ENCODE measurements around the gene HLA-DMB. TPM values are rescaled to one million over a fixed set of nuclear protein-coding genes. Genes with fewer than 3 reads are reported as not detected.

HLA-DMB gene
- total RNA-seq, 1 experiment from 2014 or later, result 1.7 TPM

- H3K79me1 ChIP-seq (ENCODE audit: insufficient read depth, low read depth, low read length, poor library complexity, severe bottlenecking), result no peaks in the 10 kb centered on the region
- TF ChIP-seq, protein P1, sequence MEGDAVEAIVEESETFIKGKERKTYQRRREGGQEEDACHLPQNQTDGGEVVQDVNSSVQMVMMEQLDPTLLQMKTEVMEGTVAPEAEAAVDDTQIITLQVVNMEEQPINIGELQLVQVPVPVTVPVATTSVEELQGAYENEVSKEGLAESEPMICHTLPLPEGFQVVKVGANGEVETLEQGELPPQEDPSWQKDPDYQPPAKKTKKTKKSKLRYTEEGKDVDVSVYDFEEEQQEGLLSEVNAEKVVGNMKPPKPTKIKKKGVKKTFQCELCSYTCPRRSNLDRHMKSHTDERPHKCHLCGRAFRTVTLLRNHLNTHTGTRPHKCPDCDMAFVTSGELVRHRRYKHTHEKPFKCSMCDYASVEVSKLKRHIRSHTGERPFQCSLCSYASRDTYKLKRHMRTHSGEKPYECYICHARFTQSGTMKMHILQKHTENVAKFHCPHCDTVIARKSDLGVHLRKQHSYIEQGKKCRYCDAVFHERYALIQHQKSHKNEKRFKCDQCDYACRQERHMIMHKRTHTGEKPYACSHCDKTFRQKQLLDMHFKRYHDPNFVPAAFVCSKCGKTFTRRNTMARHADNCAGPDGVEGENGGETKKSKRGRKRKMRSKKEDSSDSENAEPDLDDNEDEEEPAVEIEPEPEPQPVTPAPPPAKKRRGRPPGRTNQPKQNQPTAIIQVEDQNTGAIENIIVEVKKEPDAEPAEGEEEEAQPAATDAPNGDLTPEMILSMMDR (conservative IDR thresholded peaks at IDR 0.05), result peak; percentile 46; the same call in 2 of the 3 replicates
- peak overlapping the region; percentile 99 for H4K5ac ChIP-seq (ENCODE audit: insufficient read length, low read depth, low read length)
- H2BK12ac ChIP-seq (ENCODE audit: insufficient read length, low read depth, low read length), result peak overlapping the region; percentile 91
- Mint-ChIP-seq H3K36me3 (ENCODE audit: insufficient read depth in 1 of 3, low read depth in 3 of 3) (peaks cover 44 to 49% (median 45%) of the 10 kb centered on the region in 3 experiments), H3K9me3 (peaks cover 7 to 11% of the 10 kb centered on the region in 2 experiments), H3K27ac (peak overlapping the region; percentile 100), H3K27me3 (ENCODE audit: low read depth) (peaks cover 4% of the 10 kb centered on the region; the same call in 1 of the 2 replicates), H3K4me3 (peak overlapping the region; percentile 96), H3K4me1 (peaks cover 18 to 20% of the 10 kb centered on the region in 2 experiments)
- peaks cover 27% of the 10 kb centered on the region for H3K79me2 ChIP-seq (ENCODE audit: insufficient read depth, low read length)
- no CpG with 5 or more reads among the region's 19 CpGs for WGBS (ENCODE audit: extremely low coverage, insufficient read length, low lambda C conversion rate)
- H2BK5ac ChIP-seq (ENCODE audit: insufficient read length, low read length), result peak overlapping the region; percentile 99
- H3K18ac ChIP-seq (ENCODE audit: insufficient read length, low read depth, low read length), result peak overlapping the region; percentile 96
- no peak overlapping the region for H2AFZ ChIP-seq (ENCODE audit: low read length)
- H3K14ac ChIP-seq (ENCODE audit: insufficient read depth, low read length), result peak overlapping the region; percentile 96
- peak overlapping the region; percentile 99 for H2AK5ac ChIP-seq (ENCODE audit: insufficient read length, low read length)
- no peak overlapping the region for H2BK15ac ChIP-seq (ENCODE audit: low read depth, low read length)
- H3K4me2 ChIP-seq (ENCODE audit: insufficient read depth, insufficient read length, low read length), result peak overlapping the region; percentile 87
- H3K23ac ChIP-seq (ENCODE audit: insufficient read length, low read depth, low read length), result peak overlapping the region; percentile 9
- H3K27ac ChIP-seq (ENCODE audit: insufficient read length, low read depth, low read length), result peak overlapping the region; percentile 100
- peak overlapping the region; percentile 97 for H3K4ac ChIP-seq (ENCODE audit: low read depth, low read length)
- peak overlapping the region; percentile 100 for H3K56ac ChIP-seq (ENCODE audit: insufficient read length, low read depth, low read length)
- DNase-seq, result peak; percentile 81
- no peaks in the 10 kb centered on the region for H3K27me3 ChIP-seq (ENCODE audit: insufficient read depth, low read length)
- peak overlapping the region; percentile 98 for H3K9ac ChIP-seq (ENCODE audit: extremely low read depth, insufficient read length, low read length)
- peaks cover 23% of the 10 kb centered on the region for H3K23me2 ChIP-seq (ENCODE audit: insufficient read length, low read depth, low read length, poor library complexity, severe bottlenecking)
- H3K9me3 ChIP-seq (ENCODE audit: control insufficient read depth, low read depth, low read length), result no peaks in the 10 kb centered on the region
- no peaks in the 10 kb centered on the region for H4K20me1 ChIP-seq (ENCODE audit: control insufficient read depth, insufficient read depth, insufficient read length)
- H2BK120ac ChIP-seq (ENCODE audit: low read depth, low read length, poor library complexity, severe bottlenecking), result peak overlapping the region; percentile 96
- peak overlapping the region; percentile 96 for H4K91ac ChIP-seq (ENCODE audit: insufficient read length, low read depth, low read length)
- H2BK20ac ChIP-seq (ENCODE audit: low read depth, low read length, poor library complexity, severe bottlenecking), result peak overlapping the region; percentile 49
- no peaks in the 10 kb centered on the region for H3K4me1 ChIP-seq (ENCODE audit: insufficient read depth, low read length)
- peak overlapping the region; percentile 97 for H4K8ac ChIP-seq (replicated peaks; ENCODE audit: insufficient read length, low read depth, low read length)
- H3T11ph ChIP-seq (ENCODE audit: low read length), result peak overlapping the region; percentile 96
Measured at GRCh38 chr6:32969685-32970412, 29.0 kb upstream of the HLA-DMB start.
